GM11168 (cell line): ENCODE measurements around the gene PSAP.

Experiments
- in situ Hi-C: fragments of 300-500 bp; cut with MboI; formaldehyde crosslinking; loops from one replicate; pipeline ENCODE4 v1.12.0; 2022; ENCODE audit warnings: low sequenced_read_pairs; ENCODE audit not compliant: unreplicated experiment

PSAP gene

GRCh38 chr10:71847418-71847817 is 3.6 kb downstream of the PSAP start:
- in situ Hi-C loops: no loop called here

DNA sequence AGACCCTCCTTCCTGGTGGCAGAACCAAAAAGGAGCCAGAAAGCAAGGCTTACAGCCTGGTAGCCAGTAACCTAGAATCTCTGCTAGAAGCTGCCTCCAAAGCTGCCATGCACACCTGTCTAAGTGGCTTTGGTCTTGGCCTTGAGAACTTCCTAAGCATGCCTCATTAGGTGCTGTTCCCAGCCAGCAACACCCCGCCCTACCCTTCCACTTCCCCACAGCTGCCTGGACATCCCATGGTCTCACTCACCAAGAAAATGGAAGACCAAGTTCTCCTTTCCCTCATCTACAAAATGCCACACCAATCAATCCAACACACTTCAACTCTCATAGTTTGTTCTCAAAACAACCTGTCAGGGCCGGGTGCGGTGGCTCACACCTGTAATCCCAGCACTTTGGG is 4.2 kb downstream of the PSAP start:
- in situ Hi-C loops: no loop called here

- in situ Hi-C loops: no loop called here
Observed at GRCh38 chr10:71845410-71846405, 5.3 kb downstream of the PSAP start.

DNA sequence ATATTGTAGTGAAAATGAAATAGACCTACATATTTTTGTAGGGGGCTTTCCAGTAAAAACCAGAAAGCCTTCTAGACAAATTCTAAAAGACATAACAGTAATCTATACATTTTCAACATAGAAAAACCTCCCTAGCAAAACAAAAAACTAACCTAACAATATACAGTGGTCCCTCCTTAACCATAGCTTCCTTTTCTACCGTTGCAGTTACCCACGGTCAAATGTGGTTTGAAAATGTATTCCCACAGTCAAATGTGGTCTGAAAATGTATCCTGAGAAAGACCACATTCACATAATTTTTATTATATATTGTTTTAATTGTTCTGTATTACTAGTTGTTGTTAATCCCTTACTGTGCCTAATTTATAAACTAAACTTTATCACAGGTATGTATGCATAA is 6.4 kb downstream of the PSAP start:
- in situ Hi-C loops: no loop called here

- in situ Hi-C loops: no loop called here
Observed at GRCh38 chr10:71844084-71844483, 7.0 kb downstream of the PSAP start.

DNA sequence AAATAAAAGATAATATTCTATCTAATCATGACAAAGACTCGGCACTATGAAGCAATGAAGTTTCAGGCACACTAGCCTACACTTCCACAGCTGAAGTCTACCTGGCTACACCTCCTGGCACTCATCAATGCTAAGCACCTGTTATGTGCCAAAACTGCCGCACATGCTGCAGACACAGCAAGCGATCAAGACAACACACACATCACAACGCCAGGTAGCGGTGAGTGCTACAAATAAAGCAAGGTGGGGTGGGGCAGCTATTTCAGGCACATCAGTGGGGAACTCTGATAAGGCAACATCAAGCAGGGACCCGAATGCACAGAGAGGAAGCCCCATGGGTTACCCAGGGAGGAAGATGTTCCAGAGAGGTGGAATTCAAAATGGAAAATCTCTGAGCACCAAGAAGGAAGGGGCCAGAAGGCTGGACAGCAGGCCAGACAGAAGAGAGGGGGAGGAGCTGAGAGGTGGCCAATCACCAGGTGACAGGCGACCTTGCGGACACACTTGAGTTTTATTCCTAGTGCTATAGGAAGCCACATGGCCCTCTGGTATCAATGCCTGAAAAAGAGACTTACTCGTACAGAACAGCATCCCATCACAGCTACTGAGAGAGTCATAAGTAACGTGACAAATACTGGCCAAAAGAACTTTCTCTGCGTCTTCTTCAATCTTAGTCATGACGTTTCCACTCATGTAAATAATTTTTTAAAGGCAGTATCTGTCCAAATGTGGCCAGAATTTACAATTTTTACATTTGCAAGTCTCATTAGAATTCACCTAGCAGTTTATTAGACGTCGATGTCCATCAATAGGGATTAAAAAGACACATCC is 8.0 kb downstream of the PSAP start:
- in situ Hi-C loops: no loop called here

DNA sequence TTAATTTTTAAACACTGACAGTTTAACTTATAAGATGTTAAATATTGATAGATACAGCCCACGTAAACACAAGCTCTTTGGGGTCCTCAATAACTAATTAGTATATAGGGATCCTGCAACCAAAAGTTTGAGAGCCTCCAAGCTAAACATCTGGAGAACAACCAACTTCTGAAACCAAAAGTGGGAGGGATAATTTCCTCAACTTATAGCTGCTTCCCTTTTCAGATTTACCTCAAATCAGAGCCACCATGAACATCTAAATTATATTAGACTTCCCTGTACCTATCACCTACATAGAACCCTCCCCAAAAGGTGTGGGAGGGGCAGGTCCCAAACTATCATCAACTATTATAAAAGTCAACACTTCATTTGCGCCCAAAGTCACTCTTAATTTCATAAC is 8.6 kb downstream of the PSAP start:
- in situ Hi-C loops: no loop called here

DNA sequence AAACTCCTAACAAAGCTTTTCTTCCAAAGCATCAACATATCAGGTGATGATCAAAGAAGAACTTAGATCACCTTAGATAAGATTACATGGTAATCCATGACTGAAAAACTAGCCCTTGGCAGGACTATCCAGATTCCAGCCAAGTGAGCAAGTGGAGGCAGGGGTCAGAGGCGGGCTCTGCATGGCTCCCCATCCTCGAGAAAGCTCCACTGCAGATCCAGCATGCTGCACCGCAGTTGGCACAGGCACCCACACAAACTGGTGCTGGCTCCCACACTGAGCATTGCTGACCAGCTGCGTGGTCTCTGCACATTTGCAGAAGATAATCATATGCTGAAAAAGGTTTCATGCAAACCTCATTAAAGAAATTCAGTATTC is 10.1 kb downstream of the PSAP start:
- in situ Hi-C loops: no loop called here

GRCh38 chr10:71840177-71840957 is 10.7 kb downstream of the PSAP start:
- in situ Hi-C loops: no loop called here

DNA sequence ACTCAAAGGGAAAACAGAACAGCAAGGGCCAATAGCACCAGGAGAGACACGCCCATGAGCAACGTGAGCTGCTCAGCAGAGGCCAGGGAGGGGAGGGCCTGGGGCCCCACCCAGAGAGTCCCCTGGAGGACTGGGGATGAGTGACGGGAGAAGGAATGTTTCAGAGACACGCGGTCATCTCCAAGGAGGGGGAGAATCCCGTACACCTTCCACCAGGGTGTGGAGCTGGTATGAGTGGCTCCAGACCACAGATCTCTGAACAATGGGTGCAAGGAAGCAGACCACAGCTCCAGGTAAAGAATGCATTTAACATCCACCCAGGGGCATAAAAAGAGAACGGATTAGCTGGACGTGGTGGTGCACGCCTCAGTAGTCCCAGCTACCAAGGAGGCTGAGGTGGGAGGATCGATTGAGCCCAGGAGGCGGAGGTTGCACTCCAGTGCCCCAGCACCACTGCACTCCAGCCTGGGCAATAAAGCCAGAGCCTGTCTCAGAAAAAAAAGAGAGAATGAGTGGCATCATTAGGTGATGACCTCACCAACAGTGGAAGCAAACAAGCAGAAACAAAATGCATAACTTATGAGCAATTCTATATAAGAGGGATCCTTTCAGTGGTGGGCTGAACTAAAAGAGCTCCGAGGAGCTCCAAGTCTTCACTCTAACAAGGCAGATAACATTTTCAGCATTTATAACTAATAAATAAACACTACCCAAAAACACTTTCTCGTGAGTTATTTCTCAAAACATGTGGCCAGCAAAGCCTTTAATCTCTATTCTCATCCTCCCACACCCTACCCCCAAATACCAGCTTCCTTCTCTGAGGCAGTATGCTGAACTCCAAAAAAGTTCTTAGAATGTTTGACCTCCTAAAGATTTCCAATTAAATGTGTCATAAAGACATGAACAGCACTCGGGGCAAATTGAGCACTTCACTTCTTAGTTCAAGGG is 12.5 kb downstream of the PSAP start:
- in situ Hi-C loops: loop anchor here (10.0 kb wide), 1 partner anchor 56 kb away; no protein-coding TSS in a partner anchor

GRCh38 chr10:71837098-71837827 is 13.8 kb downstream of the PSAP start:
- in situ Hi-C loops: loop anchor here (10.0 kb wide), 1 partner anchor 58 kb away; no protein-coding TSS in a partner anchor

- in situ Hi-C loops: loop anchor here (10.0 kb wide), 1 partner anchor 58 kb away; no protein-coding TSS in a partner anchor
Observed at GRCh38 chr10:71836596-71836974, 14.5 kb downstream of the PSAP start.

DNA sequence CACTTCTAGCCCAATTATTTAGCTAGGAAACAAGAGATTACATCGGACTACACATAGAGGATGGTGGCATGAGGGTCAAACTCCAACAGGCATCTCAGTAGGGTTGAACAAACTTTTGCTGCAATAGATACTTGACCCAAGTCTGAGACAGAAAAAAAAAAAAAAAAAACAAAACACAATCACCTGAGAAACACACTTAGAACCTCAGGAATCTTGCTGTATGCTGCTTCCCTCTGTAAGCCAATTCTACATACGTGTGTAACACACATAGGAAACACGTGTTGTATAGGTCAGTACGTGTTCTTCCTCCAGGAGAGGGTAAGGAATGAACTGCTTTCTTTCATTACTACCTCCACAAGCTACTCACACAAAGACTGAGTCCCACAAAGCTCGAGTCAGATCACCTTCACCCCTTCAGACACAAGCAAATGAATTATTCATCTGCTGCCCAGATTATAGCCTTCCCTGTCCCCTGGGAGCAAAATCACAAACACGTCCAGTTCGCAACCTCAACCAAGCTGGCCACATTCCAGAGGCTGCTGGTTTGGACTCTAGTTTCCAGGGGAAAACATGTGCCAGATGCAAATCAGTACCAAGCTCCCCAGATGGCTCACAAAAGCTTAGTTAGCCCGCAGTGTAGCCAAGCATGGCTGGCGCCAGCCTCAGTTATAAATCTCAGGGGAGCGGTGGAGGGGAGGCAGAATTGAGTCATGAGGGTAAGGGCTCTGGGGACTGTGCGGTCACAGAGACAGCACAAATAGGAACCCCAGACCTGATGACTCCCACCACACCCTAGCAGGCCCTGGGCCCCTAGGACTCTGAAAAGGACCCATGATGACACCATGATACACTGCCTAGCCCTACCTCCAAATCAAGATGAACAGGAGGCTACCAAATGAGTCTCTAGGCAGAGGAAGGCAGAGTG is 15.1 kb downstream of the PSAP start:
- in situ Hi-C loops: loop anchor here (10.0 kb wide), 1 partner anchor 59 kb away; no protein-coding TSS in a partner anchor

- in situ Hi-C loops: loop anchor here (10.0 kb wide), 1 partner anchor 60 kb away; no protein-coding TSS in a partner anchor
Observed at GRCh38 chr10:71834343-71834674, 16.7 kb downstream of the PSAP start.

DNA sequence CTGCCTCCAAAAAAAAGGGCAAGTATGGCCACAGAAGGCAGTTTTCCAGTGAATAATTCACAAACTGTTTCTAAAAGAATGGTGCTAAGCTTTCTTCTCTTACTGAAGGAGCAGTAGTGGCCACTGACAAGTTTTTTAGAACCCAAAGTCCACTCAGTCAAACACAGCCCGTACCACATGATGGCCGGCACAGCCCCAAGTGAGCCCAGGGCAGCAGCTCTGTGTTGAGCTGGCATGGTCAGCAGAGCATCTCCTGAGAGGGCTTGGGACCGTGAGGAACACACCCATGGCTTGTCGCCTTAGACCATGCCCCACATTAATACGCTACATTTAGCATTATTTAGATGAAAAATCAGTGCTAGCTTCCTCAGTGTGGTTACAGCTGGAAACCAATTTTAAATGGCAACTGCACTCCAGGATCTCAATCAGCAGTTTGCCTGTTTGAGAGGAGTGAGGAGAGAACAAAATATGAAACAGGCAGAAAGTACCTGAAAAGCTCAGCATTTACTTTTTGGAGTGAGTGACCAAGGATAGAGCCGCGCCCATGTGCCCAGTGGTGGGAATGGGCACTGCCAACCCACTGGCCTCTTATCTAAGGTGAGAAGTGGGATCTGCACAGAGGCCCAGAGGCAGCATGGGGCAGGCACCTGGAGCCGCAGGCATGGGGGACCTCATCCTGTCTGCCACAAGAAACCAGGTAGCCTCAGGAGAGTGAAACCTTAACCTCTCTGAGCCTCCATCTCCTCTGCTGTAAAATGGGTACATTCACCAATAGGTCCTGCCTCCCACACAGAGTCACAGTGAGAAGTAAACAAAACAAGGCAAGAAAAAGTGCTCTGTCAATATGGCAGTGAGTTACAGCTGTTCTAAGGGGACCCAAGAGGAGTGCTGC is 17.4 kb downstream of the PSAP start:
- in situ Hi-C loops: loop anchor here (10.0 kb wide), 1 partner anchor 61 kb away; no protein-coding TSS in a partner anchor

- in situ Hi-C loops: loop anchor here (10.0 kb wide), 1 partner anchor 62 kb away; no protein-coding TSS in a partner anchor
Observed at GRCh38 chr10:71832967-71833366, 18.1 kb downstream of the PSAP start.
